ENCODE measurements around the gene GPC3. TPM values are rescaled to one million over a fixed set of nuclear protein-coding genes. Genes with fewer than 3 reads are reported as not detected.

GPC3 gene
- total RNA-seq, 4 donors from 2014 or later, result 4.9 to 10.9 (median 9.2) TPM

- no peaks in the 10 kb centered on the region for H3K36me3 ChIP-seq
- no peaks in the 10 kb centered on the region for H3K9me3 ChIP-seq
- no peak for DNase-seq (ENCODE audit: low spot score in 2 of 2)
- H3K4me3 ChIP-seq, result no peak overlapping the region
- TF ChIP-seq POLR2AphosphoS5 (IDR thresholded peaks at IDR 0.05) (no peak), CTCF (IDR thresholded peaks at IDR 0.05) (no peak), EP300 (IDR thresholded peaks at IDR 0.05) (no peak), POLR2A (IDR thresholded peaks at IDR 0.05) (no peak)
- 81% methylated on average over 1 of the region's 1 CpG for WGBS
- no peaks in the 10 kb centered on the region for H3K27me3 ChIP-seq
- H3K4me1 ChIP-seq, result no peaks in the 10 kb centered on the region
- no peak overlapping the region for H3K27ac ChIP-seq
Observed at GRCh38 chrX:133928365-133928764, 57.0 kb downstream of the GPC3 start.

DNA sequence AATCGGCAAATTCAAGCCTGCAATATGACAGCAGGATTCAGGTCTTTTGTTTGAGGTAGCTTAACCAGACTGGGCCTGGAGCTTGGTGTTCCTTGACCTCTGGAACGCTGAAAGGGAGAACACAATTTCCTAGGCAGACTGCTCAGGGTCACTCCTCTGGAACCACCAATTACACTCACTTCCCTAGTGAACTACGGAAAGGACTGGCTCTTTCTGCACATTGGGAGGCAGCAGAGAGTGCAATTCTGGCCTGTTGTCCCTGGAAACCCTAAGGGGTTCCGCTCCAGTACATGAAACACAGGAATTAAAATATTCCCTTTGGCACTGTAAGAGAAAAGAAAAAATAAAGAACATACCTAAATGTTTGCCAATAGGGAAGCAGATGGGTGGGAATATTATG, 58.6 kb downstream of the GPC3 start:
- TF ChIP-seq POLR2AphosphoS5 (IDR thresholded peaks at IDR 0.05) (no peak), CTCF (IDR thresholded peaks at IDR 0.05) (no peak), POLR2A (IDR thresholded peaks at IDR 0.05) (no peak), EP300 (IDR thresholded peaks at IDR 0.05) (no peak)
- WGBS, result 66% methylated on average over 4 of the region's 4 CpGs

GRCh38 chrX:133926099-133926498, 59.3 kb downstream of the GPC3 start:
- 87% methylated on average over 1 of the region's 1 CpG for WGBS
- Histone ChIP-seq H3K27me3 (no peaks in the 10 kb centered on the region), H3K4me1 (no peaks in the 10 kb centered on the region), H3K36me3 (no peaks in the 10 kb centered on the region), H3K4me3 (no peak overlapping the region), H3K9me3 (no peaks in the 10 kb centered on the region), H3K27ac (no peak overlapping the region)
- TF ChIP-seq POLR2A (IDR thresholded peaks at IDR 0.05), result no peak
- TF ChIP-seq CTCF (IDR thresholded peaks at IDR 0.05), result no peak
- TF ChIP-seq POLR2AphosphoS5 (IDR thresholded peaks at IDR 0.05), result no peak
- DNase-seq (ENCODE audit: low spot score in 2 of 2), result no peak

More for the DNA sequence above, 58.6 kb downstream of the GPC3 start:
- Histone ChIP-seq H3K27me3 (no peaks in the 10 kb centered on the region), H3K27ac (no peak overlapping the region), H3K4me1 (no peaks in the 10 kb centered on the region), H3K9me3 (no peaks in the 10 kb centered on the region), H3K4me3 (no peak overlapping the region), H3K36me3 (no peaks in the 10 kb centered on the region)
- no peak for DNase-seq (ENCODE audit: low spot score in 2 of 2)

- Histone ChIP-seq H3K27ac (no peak overlapping the region), H3K27me3 (no peaks in the 10 kb centered on the region), H3K4me1 (no peaks in the 10 kb centered on the region), H3K9me3 (no peaks in the 10 kb centered on the region), H3K36me3 (no peaks in the 10 kb centered on the region), H3K4me3 (no peak overlapping the region)
- WGBS, result 54% methylated on average over 4 of the region's 4 CpGs
- no peak for TF ChIP-seq POLR2A (IDR thresholded peaks at IDR 0.05)
- TF ChIP-seq EP300 (IDR thresholded peaks at IDR 0.05), result no peak
- no peak for TF ChIP-seq POLR2AphosphoS5 (IDR thresholded peaks at IDR 0.05)
- TF ChIP-seq CTCF (IDR thresholded peaks at IDR 0.05), result no peak
- no peak for DNase-seq (ENCODE audit: low spot score in 2 of 2)
Observed at GRCh38 chrX:133924548-133924947, 60.8 kb downstream of the GPC3 start.

GRCh38 chrX:133923548-133923947, 61.8 kb downstream of the GPC3 start:
- H3K4me3 ChIP-seq, result no peak overlapping the region
- WGBS, result 77% methylated on average over 3 of the region's 3 CpGs
- no peak for TF ChIP-seq POLR2AphosphoS5 (IDR thresholded peaks at IDR 0.05)
- TF ChIP-seq CTCF (IDR thresholded peaks at IDR 0.05), result no peak
- TF ChIP-seq POLR2A (IDR thresholded peaks at IDR 0.05), result no peak
- no peak for TF ChIP-seq EP300 (IDR thresholded peaks at IDR 0.05)
- no peak overlapping the region for H3K27ac ChIP-seq
- H3K9me3 ChIP-seq, result no peaks in the 10 kb centered on the region
- no peaks in the 10 kb centered on the region for H3K4me1 ChIP-seq
- no peaks in the 10 kb centered on the region for H3K27me3 ChIP-seq
- H3K36me3 ChIP-seq, result no peaks in the 10 kb centered on the region
- DNase-seq (ENCODE audit: low spot score in 2 of 2), result no peak

Measured in suprapubic skin (tissue), 4 donors.